A549 (cell line): ENCODE results near the gene MROH2A. TPM values are rescaled to one million over a fixed set of nuclear protein-coding genes. Genes with fewer than 3 reads are reported as not detected.

Experiments
- ATAC-seq, 2 experiments: fragments of 200-7000 bp in 1 of 2; fragments of >200 bp in 1 of 2; cut with Nextera tagmentation in 1 of 2; cut with Tn5 transposase in 1 of 2; 3 replicates each; pipeline versions ENCODE4 v1.8.0 to v1.9.1; 2018 to 2020; ENCODE audit warnings: mild to moderate bottlenecking in 1 of 2, moderate library complexity in 1 of 2
- CTCF ChIA-PET: fragments of 300-600 bp; sonication (Branson Sonifier 250); formaldehyde crosslinking; extraction: SDS; loops from one replicate; lab custom pipeline; 2021; ENCODE audit warnings: antibody characterized with exemption, inconsistent platforms; lab: Yijun Ruan, JAX
- POLR2A ChIA-PET: fragments of 350-600 bp; formaldehyde crosslinking; extraction: SDS; loops from one replicate; lab custom pipeline; 2021; ENCODE audit warnings: antibody characterized with exemption, inconsistent platforms; lab: Yijun Ruan, JAX
- DNase-seq, 2 experiments: peaks; one replicate each; pipeline versions ENCODE4 v3.0.0 to v3.0.0-alpha.2; 2011 to 2016; ENCODE audit warnings: low read depth in 1 of 2, low spot score in 1 of 2
- FAIRE-seq: peaks from 2 replicates; lab custom pipeline; 2011; peaks lifted over from hg19 to GRCh38; lab: Jason Lieb, UNC
- H3K27ac ChIP-seq, 2 experiments: fragments of >200 bp; sonication (Bioruptor Twin); formaldehyde crosslinking; 3 replicates each; pipeline ENCODE4 v1.5.1; 2016 to 2017
- H3K4me1 ChIP-seq: fragments of >200 bp; sonication (Bioruptor Twin); formaldehyde crosslinking; 3 replicates; pipeline ENCODE4 v1.6.1; 2016
- H3K4me2 ChIP-seq: fragments of >200 bp; sonication (Bioruptor Twin); formaldehyde crosslinking; 3 replicates; pipeline ENCODE4 v1.6.1; 2016
- H3K4me3 ChIP-seq: fragments of >200 bp; sonication (Bioruptor Twin); formaldehyde crosslinking; 3 replicates; pipeline ENCODE4 v1.5.1; 2016
- H3K9me3 ChIP-seq: fragments of >200 bp; sonication (Bioruptor Twin); formaldehyde crosslinking; 3 replicates; pipeline ENCODE4 v1.6.1; 2016
- ATOH8 ChIP-seq: fragments of 250-450 bp; sonication (Bioruptor Pico); IDR thresholded peaks from 2 replicates; pipeline ENCODE4 v1.5.0; 2020; ENCODE audit warnings: low read depth, mild to moderate bottlenecking, moderate library complexity
- BHLHE40 ChIP-seq: IDR thresholded peaks from 2 replicates; pipeline ENCODE4 v1.6.1; 2012; ENCODE audit warnings: low read depth, low read length, inconsistent platforms
- CBX2 ChIP-seq: fragments of 200-600 bp; sonication (generic); IDR thresholded peaks from 2 replicates; pipeline ENCODE4 v1.6.1; 2016; ENCODE audit warnings: low read depth, mild to moderate bottlenecking, borderline replicate concordance
- CEBPB ChIP-seq, 2 experiments: fragments of >200 bp in 1 of 2; sonication (Bioruptor Twin) in 1 of 2; formaldehyde crosslinking in 1 of 2; IDR thresholded peaks; 2 replicates each; pipeline ENCODE4 v1.6.1; 2012 to 2016
- CHD2 ChIP-seq: fragments of 150-350 bp; IDR thresholded peaks from 2 replicates; pipeline ENCODE4 v1.6.1; 2014; ENCODE audit warnings: low read length; ENCODE audit not compliant: partially characterized antibody
- CHD4 ChIP-seq: fragments of 200-600 bp; sonication (generic); IDR thresholded peaks from 2 replicates; pipeline ENCODE4 v1.6.1; 2016; ENCODE audit warnings: antibody characterized with exemption, mild to moderate bottlenecking, borderline replicate concordance
- EHF ChIP-seq: fragments of 250-450 bp; sonication (Bioruptor Pico); IDR thresholded peaks from 2 replicates; pipeline ENCODE4 v1.5.0; 2020; ENCODE audit warnings: mild to moderate bottlenecking
- EP300 ChIP-seq, 2 experiments: fragments of >200 bp; sonication (Bioruptor Twin); formaldehyde crosslinking; IDR thresholded peaks; 2 replicates in 1 of 2; 3 replicates in 1 of 2; pipeline ENCODE4 v1.6.1; 2016 to 2017
- FOSL2 ChIP-seq, 2 experiments: fragments of 450-650 bp in 1 of 2; fragments of >200 bp in 1 of 2; sonication (Bioruptor Twin) in 1 of 2; formaldehyde crosslinking; IDR thresholded peaks; 2 replicates each; pipeline versions ENCODE4 v1.5.0 to v1.6.1; 2016 to 2020; ENCODE audit warnings: mild to moderate bottlenecking in 1 of 2, moderate library complexity in 1 of 2
- HES2 ChIP-seq: fragments of >200 bp; sonication (Bioruptor Twin); formaldehyde crosslinking; IDR thresholded peaks from 2 replicates; pipeline ENCODE4 v1.6.1; 2016
- HEYL ChIP-seq: fragments of 250-450 bp; sonication (Bioruptor Pico); IDR thresholded peaks from 2 replicates; pipeline ENCODE4 v1.8.0; 2021; ENCODE audit warnings: mild to moderate bottlenecking, moderate library complexity
- HOXB13 ChIP-seq: fragments of 250-450 bp; sonication (Bioruptor Pico); IDR thresholded peaks from 2 replicates; pipeline ENCODE4 v1.5.0; 2020; ENCODE audit warnings: low read depth, mild to moderate bottlenecking, moderate library complexity
- HOXB5 ChIP-seq: fragments of 250-450 bp; sonication (Bioruptor Pico); IDR thresholded peaks from 2 replicates; pipeline ENCODE4 v1.5.0; 2020; ENCODE audit warnings: mild to moderate bottlenecking, moderate library complexity
- JUNB ChIP-seq: fragments of >200 bp; sonication (Bioruptor Twin); formaldehyde crosslinking; IDR thresholded peaks from 2 replicates; pipeline ENCODE4 v1.6.1; 2016
- KDM1A ChIP-seq: fragments of 200-600 bp; sonication (generic); IDR thresholded peaks from 2 replicates; pipeline ENCODE4 v1.6.1; 2016; ENCODE audit warnings: low read depth, mild to moderate bottlenecking
- MAFK ChIP-seq: fragments of 450-650 bp; IDR thresholded peaks from 2 replicates; pipeline ENCODE4 v1.6.1; 2014; ENCODE audit not compliant: partially characterized antibody
- MYC ChIP-seq: IDR thresholded peaks from 2 replicates; pipeline ENCODE4 v1.6.1; 2012; ENCODE audit warnings: mild to moderate bottlenecking, inconsistent platforms, low read length, improper control_type of control experiment, borderline replicate concordance
- NPAS2 ChIP-seq: fragments of 250-450 bp; sonication (Bioruptor Pico); IDR thresholded peaks from 2 replicates; pipeline ENCODE4 v1.8.0; 2022; ENCODE audit warnings: mild to moderate bottlenecking, moderate library complexity, borderline replicate concordance
- PBX3 ChIP-seq: IDR thresholded peaks from 2 replicates; pipeline ENCODE4 v1.6.1; 2012
- POLR2A ChIP-seq: IDR thresholded peaks from 2 replicates; pipeline ENCODE4 v1.6.1; 2012; ENCODE audit warnings: mild to moderate bottlenecking, low read length
- RAD21 ChIP-seq, 2 experiments: fragments of >200 bp in 1 of 2; sonication (Bioruptor Twin) in 1 of 2; formaldehyde crosslinking in 1 of 2; IDR thresholded peaks in 1 of 2; conservative IDR thresholded peaks in 1 of 2; 2 replicates in 1 of 2; 3 replicates in 1 of 2; pipeline ENCODE4 v1.6.1; 2012 to 2018; ENCODE audit warnings: inconsistent platforms in 1 of 2
- RARB ChIP-seq: fragments of 250-450 bp; sonication (Bioruptor Pico); IDR thresholded peaks from 2 replicates; pipeline ENCODE4 v1.8.0; 2021; ENCODE audit warnings: mild to moderate bottlenecking, moderate library complexity
- SREBF2 ChIP-seq: fragments of 450-650 bp; IDR thresholded peaks from 2 replicates; pipeline ENCODE4 v1.6.1; 2014; ENCODE audit warnings: mild to moderate bottlenecking, moderate library complexity
- TFCP2L1 ChIP-seq: fragments of 250-450 bp; sonication (Bioruptor Pico); IDR thresholded peaks from 2 replicates; pipeline ENCODE4 v1.5.0; 2021; ENCODE audit warnings: mild to moderate bottlenecking
- USF2 ChIP-seq: fragments of 450-650 bp; IDR thresholded peaks from 2 replicates; pipeline ENCODE4 v1.6.1; 2014; ENCODE audit warnings: antibody characterized with exemption
- WGBS: methylation state at CpG from one replicate; pipeline ENCODE4 v1.1.6; 2017; ENCODE audit errors: missing lambda C conversion rate; 5-methylcytosine and 5-hydroxymethylcytosine counted together
- polyA plus RNA-seq, 4 experiments: library from polyadenylated mRNA; depleted of rRNA in 3 of 4; stranded (reverse); fragments of >200 nt; fragmentation: RNase III in 1 of 4; extraction: RNeasy Plus Mini Kit Qiagen cat#74134 plus additional on column Dnase treatment in 1 of 4; gene quantifications; 2 replicates in 3 of 4; 3 replicates in 1 of 4; pipeline ENCODE4 v1.2.3, GENCODE V29; 2011 to 2017
- TF ChIP-seq, protein P1 (sequence below): IDR thresholded peaks from 2 replicates; pipeline ENCODE4 v1.6.1; 2012
- TF ChIP-seq, protein P2 (sequence below): fragments of 200-600 bp; sonication (generic); IDR thresholded peaks from 2 replicates; pipeline ENCODE4 v1.6.1; 2016; ENCODE audit warnings: antibody characterized with exemption, mild to moderate bottlenecking, moderate library complexity
- TF ChIP-seq, protein P3 (sequence below): fragments of >200 bp; sonication (Bioruptor Twin); formaldehyde crosslinking; IDR thresholded peaks from 3 replicates; pipeline ENCODE4 v1.5.1; 2016
- TF ChIP-seq, protein P4 (sequence below): IDR thresholded peaks from 2 replicates; pipeline ENCODE4 v1.6.1; 2012; ENCODE audit warnings: low read depth, borderline replicate concordance

Gene MROH2A
- polyA plus RNA-seq, 2 of the 4 experiments (the other 2 are of a cell fraction), result 0.10 to 0.63 TPM

- CTCF ChIA-PET, result no interaction called here
- ATAC-seq (no peak), DNase-seq (no peak), FAIRE-seq (no peak)
- Histone ChIP-seq H3K4me3 (no peak overlapping the region), H3K4me2 (no peak overlapping the region), H3K4me1 (no peaks in the 10 kb centered on the region), H3K9me3 (peaks cover 23% of the 10 kb centered on the region), H3K27ac (0 out of 6 replicates have a peak overlapping the region, but pooled peaks of 1 of the 2 experiments have one; percentile 9)
- WGBS, result 73% methylated on average over 5 of the region's 5 CpGs
- POLR2A ChIA-PET, result no interaction called here
- TF ChIP-seq HEYL (CRISPR knock-in tag) (no peak), RAD21 (conservative IDR thresholded peaks at IDR 0.05 in 1 of 2, IDR thresholded peaks at IDR 0.05 in 1 of 2) (no peak), USF2 (no peak), JUNB (no peak), SREBF2 (no peak), TFCP2L1 (no peak), HOXB13 (CRISPR knock-in tag) (no peak), EHF (CRISPR knock-in tag) (no peak), RARB (CRISPR knock-in tag) (no peak), KDM1A (no peak), CHD4 (no peak), POLR2A (no peak), PBX3 (no peak), CHD2 (no peak), NPAS2 (no peak), EP300 (IDR thresholded peaks at IDR 0.05) (no peak), BHLHE40 (no peak)
- TF ChIP-seq, protein P1, sequence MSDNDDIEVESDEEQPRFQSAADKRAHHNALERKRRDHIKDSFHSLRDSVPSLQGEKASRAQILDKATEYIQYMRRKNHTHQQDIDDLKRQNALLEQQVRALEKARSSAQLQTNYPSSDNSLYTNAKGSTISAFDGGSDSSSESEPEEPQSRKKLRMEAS, result no peak
- TF ChIP-seq, protein P2, sequence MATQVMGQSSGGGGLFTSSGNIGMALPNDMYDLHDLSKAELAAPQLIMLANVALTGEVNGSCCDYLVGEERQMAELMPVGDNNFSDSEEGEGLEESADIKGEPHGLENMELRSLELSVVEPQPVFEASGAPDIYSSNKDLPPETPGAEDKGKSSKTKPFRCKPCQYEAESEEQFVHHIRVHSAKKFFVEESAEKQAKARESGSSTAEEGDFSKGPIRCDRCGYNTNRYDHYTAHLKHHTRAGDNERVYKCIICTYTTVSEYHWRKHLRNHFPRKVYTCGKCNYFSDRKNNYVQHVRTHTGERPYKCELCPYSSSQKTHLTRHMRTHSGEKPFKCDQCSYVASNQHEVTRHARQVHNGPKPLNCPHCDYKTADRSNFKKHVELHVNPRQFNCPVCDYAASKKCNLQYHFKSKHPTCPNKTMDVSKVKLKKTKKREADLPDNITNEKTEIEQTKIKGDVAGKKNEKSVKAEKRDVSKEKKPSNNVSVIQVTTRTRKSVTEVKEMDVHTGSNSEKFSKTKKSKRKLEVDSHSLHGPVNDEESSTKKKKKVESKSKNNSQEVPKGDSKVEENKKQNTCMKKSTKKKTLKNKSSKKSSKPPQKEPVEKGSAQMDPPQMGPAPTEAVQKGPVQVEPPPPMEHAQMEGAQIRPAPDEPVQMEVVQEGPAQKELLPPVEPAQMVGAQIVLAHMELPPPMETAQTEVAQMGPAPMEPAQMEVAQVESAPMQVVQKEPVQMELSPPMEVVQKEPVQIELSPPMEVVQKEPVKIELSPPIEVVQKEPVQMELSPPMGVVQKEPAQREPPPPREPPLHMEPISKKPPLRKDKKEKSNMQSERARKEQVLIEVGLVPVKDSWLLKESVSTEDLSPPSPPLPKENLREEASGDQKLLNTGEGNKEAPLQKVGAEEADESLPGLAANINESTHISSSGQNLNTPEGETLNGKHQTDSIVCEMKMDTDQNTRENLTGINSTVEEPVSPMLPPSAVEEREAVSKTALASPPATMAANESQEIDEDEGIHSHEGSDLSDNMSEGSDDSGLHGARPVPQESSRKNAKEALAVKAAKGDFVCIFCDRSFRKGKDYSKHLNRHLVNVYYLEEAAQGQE, result no peak
- TF ChIP-seq, protein P3, sequence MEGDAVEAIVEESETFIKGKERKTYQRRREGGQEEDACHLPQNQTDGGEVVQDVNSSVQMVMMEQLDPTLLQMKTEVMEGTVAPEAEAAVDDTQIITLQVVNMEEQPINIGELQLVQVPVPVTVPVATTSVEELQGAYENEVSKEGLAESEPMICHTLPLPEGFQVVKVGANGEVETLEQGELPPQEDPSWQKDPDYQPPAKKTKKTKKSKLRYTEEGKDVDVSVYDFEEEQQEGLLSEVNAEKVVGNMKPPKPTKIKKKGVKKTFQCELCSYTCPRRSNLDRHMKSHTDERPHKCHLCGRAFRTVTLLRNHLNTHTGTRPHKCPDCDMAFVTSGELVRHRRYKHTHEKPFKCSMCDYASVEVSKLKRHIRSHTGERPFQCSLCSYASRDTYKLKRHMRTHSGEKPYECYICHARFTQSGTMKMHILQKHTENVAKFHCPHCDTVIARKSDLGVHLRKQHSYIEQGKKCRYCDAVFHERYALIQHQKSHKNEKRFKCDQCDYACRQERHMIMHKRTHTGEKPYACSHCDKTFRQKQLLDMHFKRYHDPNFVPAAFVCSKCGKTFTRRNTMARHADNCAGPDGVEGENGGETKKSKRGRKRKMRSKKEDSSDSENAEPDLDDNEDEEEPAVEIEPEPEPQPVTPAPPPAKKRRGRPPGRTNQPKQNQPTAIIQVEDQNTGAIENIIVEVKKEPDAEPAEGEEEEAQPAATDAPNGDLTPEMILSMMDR, result no peak
Observed at GRCh38 chr2:233772583-233772982, 5.5 kb upstream of the MROH2A start.

- no peak overlapping the region for H3K4me2 ChIP-seq
- H3K9me3 ChIP-seq, result peaks cover 23% of the 10 kb centered on the region
- H3K4me1 ChIP-seq, result no peaks in the 10 kb centered on the region
- peak overlapping the region in 1 of 2 experiments; percentile 27; a peak in 1 of 6 replicates for H3K27ac ChIP-seq
- WGBS, result 97% methylated on average over 5 of the region's 5 CpGs
- H3K4me3 ChIP-seq, result no peak overlapping the region
- DNase-seq (no peak), FAIRE-seq (no peak), ATAC-seq (no peak)
- CTCF ChIA-PET, result interaction anchor here (1.8 kb wide), 1 partner anchor 59 kb away, joined by 5 read pairs; no protein-coding TSS in a partner anchor
- POLR2A ChIA-PET, result no interaction called here
- no peak for TF ChIP-seq CEBPB (IDR thresholded peaks at IDR 0.05)
- TF ChIP-seq MYC, result no peak
- TF ChIP-seq HES2, result no peak
- no peak for TF ChIP-seq HOXB5
- TF ChIP-seq NPAS2, result no peak
- TF ChIP-seq ATOH8, result no peak
- no peak for TF ChIP-seq SREBF2
- TF ChIP-seq MAFK, result no peak
- TF ChIP-seq CBX2, result no peak
- TF ChIP-seq FOSL2 (IDR thresholded peaks at IDR 0.05), result no peak
- TF ChIP-seq FOSL2 (CRISPR knock-in tag; IDR thresholded peaks at IDR 0.05), result no peak
- TF ChIP-seq BHLHE40, result no peak
- TF ChIP-seq, protein P4, sequence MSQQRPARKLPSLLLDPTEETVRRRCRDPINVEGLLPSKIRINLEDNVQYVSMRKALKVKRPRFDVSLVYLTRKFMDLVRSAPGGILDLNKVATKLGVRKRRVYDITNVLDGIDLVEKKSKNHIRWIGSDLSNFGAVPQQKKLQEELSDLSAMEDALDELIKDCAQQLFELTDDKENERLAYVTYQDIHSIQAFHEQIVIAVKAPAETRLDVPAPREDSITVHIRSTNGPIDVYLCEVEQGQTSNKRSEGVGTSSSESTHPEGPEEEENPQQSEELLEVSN, result no peak
Observed at GRCh38 chr2:233773854-233774253, 4.3 kb upstream of the MROH2A start.
